Hindlimb muscle (tissue), 1 donor: ENCODE data around the gene PUM1. TPM values are rescaled to one million over a fixed set of nuclear protein-coding genes. Genes with fewer than 3 reads are reported as not detected.

ENCODE experiments used
- DNase-seq: peaks from one replicate; pipeline ENCODE4 v3.0.0-alpha.2; 2013
- polyA plus RNA-seq: library from polyadenylated mRNA; unstranded; fragments of 120-200 nt; gene quantifications from one replicate; pipeline ENCODE4 v1.2.1, GENCODE V29; 2013; ENCODE audit not compliant: insufficient read length

PUM1 gene
- polyA plus RNA-seq, 1 donor, result 60.9 TPM

DNA sequence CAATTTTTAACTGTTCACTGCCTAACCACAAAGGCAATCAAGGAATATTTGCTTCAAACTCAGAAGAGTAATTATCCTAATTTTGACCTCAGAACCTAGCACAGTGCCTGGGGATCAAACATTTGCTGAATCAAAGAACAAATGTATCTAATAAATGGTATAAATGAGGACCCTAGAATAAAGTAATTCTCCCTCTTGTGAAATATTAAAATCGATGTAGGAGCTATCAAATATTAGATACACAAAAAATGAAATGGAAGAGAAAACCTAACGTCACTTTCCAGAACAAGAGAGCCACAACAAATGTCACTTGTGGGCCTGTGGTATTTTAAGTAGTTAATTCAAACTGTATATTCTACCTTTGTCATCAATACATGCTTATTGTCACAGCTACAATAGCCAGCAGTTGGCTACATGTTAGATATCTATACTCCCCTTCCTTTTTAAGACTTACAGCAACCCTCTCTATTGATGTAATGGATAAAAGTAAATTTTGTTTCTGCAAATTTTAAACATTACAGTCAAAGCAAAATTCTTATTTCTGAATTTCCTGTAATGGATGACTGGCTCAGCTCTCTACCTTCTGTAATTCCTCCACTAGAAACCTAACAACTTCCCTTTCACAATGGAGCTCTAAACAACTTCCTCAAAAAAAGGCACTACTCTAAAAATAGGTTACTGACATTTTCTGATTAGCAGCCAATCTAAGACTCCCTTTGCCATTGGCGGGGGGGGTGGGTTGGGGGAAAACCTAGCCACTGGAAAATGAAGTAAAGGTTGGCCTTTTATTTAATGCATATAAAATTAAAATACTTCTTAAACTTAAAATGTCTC lies 37.6 kb downstream of the PUM1 start:
- DNase-seq, result no peak

DNA sequence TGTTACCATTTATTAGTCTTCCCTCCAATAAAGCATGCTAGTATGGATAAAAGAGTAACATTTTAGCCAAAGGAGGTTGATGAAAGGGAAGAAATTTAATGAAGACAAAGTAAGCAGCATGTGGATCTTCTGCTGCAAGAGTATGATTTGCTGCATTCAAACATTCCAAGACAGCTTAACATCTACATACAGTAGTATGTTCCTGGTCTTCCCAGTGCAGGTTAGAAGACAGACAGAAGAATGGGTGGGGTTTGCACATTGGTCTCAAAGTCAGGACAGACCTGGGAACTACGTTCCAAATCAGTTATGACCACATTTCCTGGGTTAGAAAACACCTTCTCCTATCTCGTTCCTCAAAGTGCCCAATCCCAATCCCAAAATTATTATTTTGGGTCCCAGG lies 43.3 kb downstream of the PUM1 start:
- no peak for DNase-seq

DNA sequence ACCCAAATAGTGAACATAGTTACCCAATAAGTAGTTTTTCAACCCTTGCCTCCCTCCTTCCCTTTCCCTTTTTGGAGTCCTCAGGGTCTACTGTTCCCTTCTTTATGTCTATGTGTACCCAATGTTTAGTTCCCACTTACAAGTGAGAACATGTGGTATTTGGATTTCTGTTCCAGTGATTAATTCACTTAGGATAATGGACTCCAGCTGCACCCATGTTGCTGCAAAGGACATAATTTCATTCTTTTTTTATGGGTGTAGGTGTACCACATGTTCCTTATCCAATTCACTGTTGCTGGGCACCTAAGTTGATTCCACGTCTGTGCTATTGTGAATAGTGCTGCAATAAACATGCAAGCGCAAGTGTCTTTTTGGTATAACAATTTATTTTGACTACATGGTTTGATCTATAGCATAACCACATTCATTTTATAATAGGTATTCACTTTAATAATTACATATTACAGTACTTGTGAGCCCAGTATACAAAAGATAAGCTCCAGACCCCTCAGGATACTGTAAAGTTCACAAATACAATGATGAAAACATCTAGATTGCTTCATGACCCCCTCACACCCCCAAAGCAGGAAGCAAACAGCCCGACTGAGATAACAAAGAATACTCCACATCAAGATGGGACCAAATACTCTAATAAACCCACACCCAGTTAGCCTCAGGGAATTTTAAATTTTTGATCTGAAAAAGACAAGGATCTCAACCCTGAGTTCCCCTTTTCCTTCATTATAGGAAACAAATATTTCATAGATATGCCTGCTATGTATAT lies 45.3 kb downstream of the PUM1 start:
- DNase-seq, result no peak

DNA sequence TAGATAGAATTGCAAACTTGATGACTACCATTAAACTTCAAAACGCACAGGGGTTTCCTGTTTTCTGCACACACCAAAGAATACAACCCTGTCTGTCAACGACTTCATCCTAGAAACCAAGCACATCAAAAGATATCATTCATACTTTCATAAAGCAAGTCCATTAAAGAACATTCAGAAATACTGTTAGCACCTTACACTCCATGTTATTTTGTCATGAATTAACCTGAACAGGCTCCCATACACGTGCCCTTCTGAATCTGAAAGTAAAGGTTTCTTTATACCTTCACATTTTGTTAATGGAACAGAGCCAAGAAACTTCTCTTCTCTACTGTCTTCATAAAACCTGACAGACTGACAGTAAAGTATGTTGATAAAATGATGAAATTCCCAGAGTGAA lies 46.1 kb downstream of the PUM1 start:
- no peak for DNase-seq

DNA sequence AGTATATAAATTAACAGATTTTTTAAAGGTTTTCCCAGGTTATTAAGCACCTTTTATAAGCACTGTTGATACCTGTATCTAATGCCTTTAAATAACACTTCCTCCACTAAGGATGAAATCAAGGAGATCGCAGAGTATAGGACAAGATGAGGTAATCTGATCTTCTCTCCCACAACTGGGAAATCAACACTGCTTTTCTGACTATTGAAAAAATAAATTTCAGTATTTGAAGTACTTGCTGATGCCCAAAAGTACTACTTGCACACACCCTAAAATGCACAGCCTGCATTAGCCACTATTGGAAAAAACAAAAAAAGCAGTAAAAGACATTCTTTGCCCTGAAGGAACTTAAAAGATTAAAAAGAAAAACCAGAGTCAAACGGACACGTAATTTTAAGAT lies 48.6 kb downstream of the PUM1 start:
- DNase-seq, result no peak

DNA sequence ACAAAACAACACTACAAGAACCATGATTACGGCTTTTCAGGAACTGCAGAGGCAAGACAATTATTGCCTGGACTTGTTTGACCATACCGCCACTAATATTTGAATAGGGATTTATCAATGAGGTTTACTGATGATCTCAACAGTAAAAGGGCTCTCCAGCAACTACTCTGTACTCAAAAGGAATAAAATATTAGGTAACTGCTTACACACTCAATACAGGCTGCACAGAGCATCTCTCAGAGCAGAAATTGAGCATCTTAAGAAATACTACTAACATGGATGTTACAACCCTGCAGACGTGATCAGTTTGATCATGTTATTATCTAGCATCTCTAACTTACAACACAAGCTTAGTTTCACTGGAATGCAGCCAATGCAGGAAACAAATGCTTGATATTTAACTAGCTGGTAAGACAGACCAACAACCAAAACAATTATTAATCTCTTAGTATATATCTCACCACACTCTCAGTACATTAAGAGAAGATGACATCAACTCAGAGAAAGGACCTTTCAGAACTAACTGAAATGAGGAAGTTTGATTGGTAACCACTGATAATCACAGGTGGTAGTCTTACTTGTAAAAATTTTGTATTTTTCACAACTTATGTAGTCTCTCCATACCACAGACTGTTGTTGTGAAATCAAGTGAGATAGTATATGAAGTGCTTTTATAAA lies 52.2 kb downstream of the PUM1 start:
- DNase-seq, result no peak

DNA sequence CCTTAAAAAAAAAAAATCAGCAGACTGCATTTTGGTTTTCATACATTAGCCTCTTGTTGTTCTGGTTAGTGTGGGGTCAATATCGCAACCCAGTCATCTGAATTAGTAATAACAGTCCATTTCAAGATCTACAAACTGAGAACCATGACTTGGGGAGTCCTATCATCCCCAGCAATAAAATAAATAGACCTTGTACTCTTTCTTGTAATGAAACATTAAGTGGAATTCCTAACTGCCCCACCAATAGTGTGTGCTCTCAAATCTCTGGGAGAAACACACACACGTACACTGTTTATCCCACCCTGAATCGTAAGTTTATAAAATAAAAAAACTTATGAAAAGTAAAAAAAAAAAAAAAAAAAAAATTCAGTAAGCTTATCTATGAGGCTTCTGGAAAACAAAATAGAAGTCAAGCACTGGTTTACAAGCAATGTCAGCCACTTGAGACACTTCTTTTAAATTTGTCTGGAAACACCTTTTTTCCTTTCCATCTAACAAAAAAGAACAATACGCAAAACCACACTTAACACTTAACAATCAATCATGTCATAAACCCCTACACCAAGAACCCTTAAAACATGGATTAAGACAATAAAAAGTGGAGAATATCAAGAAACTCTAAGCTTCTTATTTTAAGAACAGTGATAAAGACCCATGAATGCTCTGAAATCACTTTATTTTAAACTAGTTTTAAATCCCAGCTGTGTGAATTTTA lies 53.1 kb downstream of the PUM1 start:
- DNase-seq, result no peak

DNA sequence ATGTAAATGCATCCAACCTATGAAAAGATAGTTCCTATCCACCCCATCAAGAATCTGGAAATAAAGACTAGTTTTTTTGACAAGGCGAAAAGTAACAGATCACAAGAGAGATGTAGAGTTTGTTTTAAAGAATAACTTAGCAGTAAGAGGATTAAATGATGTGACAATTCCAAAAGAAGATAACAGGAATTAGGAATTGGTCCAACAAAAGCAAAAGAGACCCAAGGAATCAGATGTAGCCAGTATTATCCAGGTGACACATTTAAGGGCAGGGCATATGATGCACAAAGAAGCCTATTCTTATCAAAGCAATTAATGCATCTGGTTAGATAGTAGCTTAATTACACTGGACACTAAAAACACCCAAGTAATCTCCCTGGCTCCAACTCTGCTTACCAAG lies 53.8 kb downstream of the PUM1 start:
- no peak for DNase-seq

DNA sequence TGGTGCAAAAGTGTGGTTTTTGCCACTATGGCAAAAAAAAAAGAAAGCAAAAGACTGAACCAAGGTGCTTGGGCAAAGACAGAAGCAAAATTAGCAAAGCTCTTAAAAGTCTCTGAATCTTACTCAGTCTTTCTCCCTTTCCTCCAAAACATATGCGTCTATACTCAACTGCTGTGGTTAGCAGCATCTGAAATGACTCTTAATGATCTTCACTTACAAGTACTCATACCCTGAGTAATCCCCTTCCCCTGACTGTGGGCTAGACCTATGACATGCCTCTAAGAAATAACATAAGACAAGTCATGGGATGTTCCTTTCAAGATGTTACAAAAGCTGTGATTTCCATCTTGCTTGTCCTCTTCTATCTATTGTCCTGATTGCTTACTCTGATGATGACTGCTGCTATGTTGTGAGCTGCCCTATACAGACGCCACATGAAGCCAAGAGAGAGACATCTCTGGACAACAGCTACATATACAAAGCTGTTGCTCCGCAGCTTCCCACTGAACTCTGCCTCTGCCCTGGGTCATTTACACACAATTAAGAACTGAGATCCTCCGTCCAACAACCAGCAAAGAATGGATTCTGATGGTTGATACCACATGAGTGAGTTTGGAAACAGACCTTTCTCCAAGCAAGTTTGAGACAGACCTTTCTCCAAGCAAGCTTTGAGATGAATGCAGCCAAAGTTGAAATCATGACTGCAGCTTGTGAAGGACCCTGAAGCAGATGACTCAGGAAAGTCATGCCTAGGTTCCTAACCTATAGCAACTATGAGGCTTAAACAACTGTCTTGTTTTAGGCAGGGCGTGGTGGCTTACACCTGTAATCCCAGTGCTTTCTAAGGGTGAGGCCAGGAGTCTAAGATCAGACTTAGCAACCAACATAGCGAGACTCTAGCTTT lies 55.2 kb downstream of the PUM1 start:
- no peak for DNase-seq

DNA sequence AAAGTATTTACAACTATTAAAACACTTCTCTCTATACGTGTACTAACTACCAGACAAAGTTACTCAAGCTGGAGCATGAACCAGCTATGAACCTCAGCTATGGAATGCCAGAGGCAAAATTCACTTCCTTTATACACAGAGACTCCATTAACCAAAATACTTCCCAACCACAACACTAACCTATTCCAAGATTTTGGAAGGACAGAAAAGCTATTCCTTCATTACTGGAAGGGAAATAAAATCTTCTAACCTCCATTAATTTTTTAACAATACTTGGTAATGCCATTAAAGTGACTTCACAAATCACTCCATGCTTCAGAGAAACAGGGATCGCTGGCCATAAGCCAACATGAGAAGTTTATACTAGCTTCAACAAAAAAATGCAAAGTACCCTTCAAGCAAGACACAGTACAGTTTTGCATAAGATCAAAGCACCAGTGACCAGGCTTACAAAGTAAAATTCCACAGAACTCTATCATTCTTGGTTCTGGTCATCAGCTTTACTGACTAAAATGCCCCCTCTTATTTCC lies 58.0 kb downstream of the PUM1 start:
- no peak for DNase-seq

DNA sequence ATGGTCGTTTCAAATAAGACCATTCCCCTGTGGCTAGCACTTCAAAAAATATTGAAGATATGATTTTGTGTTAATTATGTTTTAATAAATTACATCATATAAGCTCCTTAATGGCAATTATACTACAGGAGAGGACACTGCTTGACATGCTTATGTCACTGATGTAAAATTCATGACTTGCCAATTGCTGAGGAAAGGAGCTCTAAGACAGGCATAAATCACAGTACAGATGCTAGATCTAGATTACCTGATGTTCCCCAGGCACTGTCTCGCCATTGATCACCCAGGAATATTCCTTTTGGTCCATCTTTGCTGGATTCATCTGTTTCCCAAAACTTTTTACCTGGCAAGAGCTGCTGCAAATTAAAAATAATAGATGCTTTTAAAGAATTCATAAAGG lies 58.8 kb downstream of the PUM1 start:
- DNase-seq, result no peak

DNA sequence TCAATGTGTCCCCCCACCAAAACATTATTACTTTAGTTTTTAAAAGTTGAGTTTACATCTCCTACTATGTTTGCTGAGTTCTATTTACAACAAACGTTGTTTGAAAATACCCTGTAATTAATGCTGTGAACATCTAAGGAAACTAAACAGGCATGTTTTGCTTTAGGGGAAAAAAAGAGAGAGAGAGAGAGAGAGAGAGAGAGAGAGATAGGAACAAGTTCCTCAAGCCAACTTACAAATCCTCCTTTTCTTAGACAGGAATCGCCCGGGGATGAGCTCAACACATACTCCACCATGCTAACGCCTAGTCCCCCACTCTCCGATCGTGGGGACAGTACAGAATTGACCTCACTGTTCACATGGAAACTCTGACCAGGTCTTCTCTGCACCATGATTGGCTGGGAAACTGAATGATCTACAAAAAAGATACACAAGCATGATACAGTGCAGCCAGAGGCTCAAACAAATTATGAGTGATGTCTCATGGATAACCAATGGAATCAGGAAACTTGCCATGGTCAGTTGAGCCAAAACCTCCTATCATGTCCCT lies 59.8 kb downstream of the PUM1 start:
- DNase-seq, result no peak

DNA sequence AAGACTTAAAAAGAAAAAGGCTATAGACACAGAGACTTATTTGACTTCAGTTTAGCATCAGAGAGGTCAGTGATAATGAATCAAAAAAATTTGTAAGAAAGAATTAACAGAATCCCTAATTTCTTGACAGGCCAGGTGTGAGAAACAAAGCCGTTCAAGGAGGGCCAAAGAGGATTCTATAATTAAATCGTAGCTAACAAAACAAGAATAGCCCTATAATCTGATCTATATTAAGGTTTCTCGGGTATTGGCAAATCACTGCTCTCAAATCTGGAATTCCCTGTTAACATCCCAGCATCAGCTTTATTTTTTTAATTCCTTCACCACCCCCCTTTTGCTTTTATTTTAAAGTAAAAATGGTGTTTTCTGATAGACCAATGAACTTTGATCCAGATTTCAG lies 60.3 kb downstream of the PUM1 start:
- DNase-seq, result no peak

DNA sequence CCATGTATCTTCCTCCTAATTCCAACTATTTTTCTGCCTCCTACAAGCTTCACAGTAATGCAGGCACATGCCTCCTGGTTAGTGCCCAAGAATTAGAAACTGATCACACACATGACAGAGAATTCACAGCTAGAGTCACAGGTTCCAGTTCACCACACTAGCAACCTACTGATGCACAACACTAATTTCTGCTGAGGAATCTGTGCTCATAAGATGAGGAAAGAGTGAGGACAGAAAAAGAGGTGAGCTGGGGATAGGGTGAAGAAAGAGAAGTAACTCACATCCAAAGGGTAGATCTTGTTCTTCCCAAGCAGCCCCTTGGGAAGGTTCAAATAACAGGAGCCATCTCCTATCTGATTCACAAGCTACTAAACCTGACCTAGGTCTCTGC lies 61.3 kb downstream of the PUM1 start:
- no peak for DNase-seq

DNA sequence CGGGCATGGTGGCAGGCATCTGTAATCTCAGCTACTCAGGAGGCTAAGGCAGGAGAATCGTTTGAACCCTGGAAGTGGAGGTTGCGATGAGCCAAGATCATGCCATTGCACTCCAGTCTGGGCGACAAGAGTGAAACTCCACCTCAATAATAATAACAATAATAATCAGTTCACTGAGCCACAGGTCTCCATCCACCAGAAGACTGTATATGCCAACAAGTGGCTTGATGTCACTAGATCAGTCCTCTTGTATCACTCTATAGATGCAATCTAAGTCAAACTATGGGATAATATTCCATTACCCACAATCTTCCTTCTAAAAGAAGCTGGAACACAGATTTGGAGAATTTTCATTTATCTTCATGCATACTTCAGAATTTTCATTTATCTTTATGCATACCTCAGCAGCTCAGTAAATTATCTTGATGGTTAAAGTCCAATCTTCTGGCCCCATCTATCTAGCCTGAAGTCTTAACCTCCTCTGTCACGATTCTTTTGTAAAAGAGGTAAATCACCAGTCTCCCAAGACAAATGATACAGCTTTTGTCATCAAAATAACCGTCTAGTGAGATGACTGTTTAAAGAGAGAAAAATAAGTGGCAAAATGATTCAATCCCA lies 61.8 kb downstream of the PUM1 start:
- DNase-seq, result no peak

DNA sequence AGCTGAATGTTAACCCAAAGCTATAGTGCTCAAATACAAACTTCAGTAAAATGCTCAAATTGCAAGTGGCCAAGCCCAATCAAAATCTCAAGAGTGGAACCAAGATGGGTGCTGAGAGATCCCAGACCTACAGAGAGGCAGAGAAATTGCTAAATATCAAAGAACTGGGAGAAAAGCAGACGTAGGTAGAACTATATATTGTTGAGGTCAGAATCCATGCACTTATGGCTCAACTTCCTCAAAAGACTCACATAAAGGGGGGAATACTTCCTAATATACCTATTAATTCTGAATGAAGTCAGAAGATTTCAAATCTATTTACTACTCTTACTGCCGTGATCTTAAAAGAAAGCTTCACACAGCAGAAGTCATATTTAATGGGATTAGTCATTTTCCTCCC lies 65.2 kb downstream of the PUM1 start:
- DNase-seq, result no peak

DNA sequence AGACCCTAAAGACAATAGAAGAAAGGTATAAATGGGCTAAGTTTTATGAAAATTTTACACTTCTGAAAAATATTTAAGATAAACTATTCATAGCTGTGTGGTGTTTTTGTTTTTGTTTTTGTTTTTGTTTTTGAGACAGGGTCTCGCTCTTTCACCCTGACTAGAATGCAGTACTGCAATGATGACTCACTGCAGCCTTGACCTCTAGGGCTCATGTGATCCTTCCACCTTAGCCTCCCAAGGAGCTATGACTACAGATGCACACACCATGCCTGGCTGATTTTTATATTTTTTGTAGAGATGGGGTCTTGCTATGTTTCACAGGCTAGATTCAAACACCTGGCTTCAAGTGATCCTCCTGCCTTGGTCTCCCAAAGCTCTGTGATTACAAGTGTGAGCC lies 66.6 kb downstream of the PUM1 start:
- no peak for DNase-seq

DNA sequence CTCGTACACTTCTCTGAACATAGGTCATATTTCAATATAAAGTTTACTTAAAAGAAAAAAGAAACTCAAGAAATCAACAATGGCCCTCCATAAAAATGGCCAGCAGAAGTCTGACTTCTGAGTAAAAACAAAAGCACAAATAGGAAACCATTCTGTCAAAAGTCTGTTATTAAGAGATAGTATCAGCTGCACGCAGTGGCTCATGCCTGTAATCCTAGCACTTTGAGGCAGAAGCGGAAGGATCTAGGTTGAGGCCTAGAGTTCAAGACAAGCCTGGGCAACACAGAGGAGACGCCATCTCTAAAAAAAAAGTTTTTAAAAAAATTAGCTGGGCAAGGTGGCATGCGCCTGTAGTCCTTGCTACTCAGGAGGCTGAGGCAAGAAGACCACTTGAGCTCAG lies 67.3 kb downstream of the PUM1 start:
- no peak for DNase-seq

DNA sequence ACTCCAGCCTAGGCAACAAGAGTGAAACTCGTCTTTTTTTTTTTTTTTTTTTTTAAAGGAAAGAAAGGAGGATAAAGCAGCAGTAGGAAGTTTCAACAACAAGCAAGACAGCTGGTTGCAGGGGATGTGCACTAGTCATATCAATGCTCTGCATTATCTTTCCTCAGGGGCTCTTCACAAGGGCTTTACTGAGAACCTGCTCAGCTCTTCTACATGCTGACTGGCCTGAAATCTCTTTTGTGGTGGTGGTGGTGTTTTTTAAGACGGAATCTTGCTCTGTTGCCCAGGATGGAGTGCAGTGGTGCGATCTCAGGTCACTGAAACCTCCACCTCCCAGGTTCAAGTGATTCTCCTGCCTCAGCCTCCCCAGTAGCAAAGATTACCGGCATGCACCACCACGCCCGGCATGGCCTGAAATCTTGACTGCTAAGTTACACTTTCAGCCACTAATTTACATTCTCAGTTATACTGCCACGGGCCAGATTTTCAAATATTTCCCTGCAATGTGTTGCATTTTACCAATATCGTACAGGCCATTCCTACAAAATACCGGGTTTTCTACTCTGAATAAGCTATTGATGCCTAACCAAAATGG lies 68.0 kb downstream of the PUM1 start:
- no peak for DNase-seq

DNA sequence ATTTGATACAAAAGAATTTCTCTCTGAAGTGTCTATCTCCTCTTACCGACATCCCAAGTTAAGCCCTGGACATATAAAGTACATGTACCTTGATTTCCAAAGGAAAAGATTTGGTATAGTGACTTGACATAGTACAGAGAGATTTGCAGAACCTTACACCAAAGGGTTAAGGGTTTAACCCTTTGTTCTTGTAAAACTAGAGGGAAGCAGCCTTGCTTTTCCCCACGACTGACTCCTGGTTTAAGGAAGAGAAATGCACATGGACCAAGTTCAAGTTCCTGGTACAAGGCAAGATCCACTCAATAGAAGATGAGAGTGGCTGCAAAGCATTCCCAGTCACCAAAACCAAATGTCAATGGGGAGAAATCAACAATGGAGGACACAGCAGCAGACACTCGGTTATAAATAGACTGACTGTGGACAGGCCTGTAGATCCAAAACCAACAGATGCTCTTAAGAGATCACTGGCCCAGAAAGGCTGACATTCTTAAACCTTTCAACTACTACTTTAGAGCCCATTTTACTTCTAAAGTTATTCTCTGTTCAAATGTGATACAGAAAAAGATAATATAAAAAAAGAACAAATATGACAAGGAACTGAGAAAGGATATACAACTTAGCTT lies 69.4 kb downstream of the PUM1 start:
- DNase-seq, result no peak
